Ishikawa (cell line): ENCODE data around the gene NRBF2.

Experiments
- CEBPB ChIP-seq: IDR thresholded peaks from 2 replicates; pipeline ENCODE4 v1.6.1; 2012
- CREB1 ChIP-seq: IDR thresholded peaks from 2 replicates; pipeline ENCODE4 v1.6.1; 2012; ENCODE audit warnings: low read depth
- EGR1 ChIP-seq: IDR thresholded peaks from 2 replicates; pipeline ENCODE4 v1.6.1; 2012
- EP300 ChIP-seq: IDR thresholded peaks from 2 replicates; pipeline ENCODE4 v1.6.1; 2012; ENCODE audit warnings: borderline replicate concordance
- FOXM1 ChIP-seq: IDR thresholded peaks from 2 replicates; pipeline ENCODE4 v1.6.1; 2012; ENCODE audit warnings: low read depth, borderline replicate concordance
- MAX ChIP-seq: IDR thresholded peaks from 2 replicates; pipeline ENCODE4 v1.6.1; 2012
- NFIC ChIP-seq: IDR thresholded peaks from 2 replicates; pipeline ENCODE4 v1.6.1; 2012
- RAD21 ChIP-seq: IDR thresholded peaks from 2 replicates; pipeline ENCODE4 v1.6.1; 2012; ENCODE audit warnings: low read depth
- REST ChIP-seq: IDR thresholded peaks from 2 replicates; pipeline ENCODE4 v1.6.1; 2012; ENCODE audit warnings: low read depth, mild to moderate bottlenecking
- TAF1 ChIP-seq: IDR thresholded peaks from 2 replicates; pipeline ENCODE4 v1.6.1; 2012; ENCODE audit warnings: low read depth, mild to moderate bottlenecking
- TCF12 ChIP-seq: IDR thresholded peaks from 2 replicates; pipeline ENCODE4 v1.6.1; 2012; ENCODE audit warnings: low read depth
- TEAD4 ChIP-seq: IDR thresholded peaks from 2 replicates; pipeline ENCODE4 v1.6.1; 2012
- USF1 ChIP-seq: IDR thresholded peaks from 2 replicates; pipeline ENCODE4 v1.6.1; 2012
- YY1 ChIP-seq: IDR thresholded peaks from 2 replicates; pipeline ENCODE4 v1.6.1; 2012; ENCODE audit warnings: low read depth
- ZBTB7A ChIP-seq: IDR thresholded peaks from 2 replicates; pipeline ENCODE4 v1.6.1; 2012; ENCODE audit warnings: low read depth

The NRBF2 gene

GRCh38 chr10:63166742-63167258 lies 33.7 kb downstream of the NRBF2 start:
- peak; percentile 68 for TF ChIP-seq RAD21
- no peak for TF ChIP-seq USF1

- TF ChIP-seq TCF12 (no peak), CREB1 (no peak), EGR1 (no peak), TEAD4 (no peak)
Measured at GRCh38 chr10:63168821-63169462, 35.8 kb downstream of the NRBF2 start.

GRCh38 chr10:63169624-63170023 lies 36.5 kb downstream of the NRBF2 start:
- TF ChIP-seq YY1 (no peak), TCF12 (no peak), FOXM1 (no peak), EGR1 (no peak), MAX (no peak), RAD21 (no peak), CEBPB (no peak), USF1 (no peak)

GRCh38 chr10:63171255-63171855 lies 38.2 kb downstream of the NRBF2 start:
- TF ChIP-seq NFIC: no peak
- TF ChIP-seq FOXM1: no peak

- TF ChIP-seq REST (no peak), RAD21 (no peak), TCF12 (no peak), ZBTB7A (no peak), YY1 (no peak), CREB1 (no peak), TEAD4 (no peak), EP300 (no peak), FOXM1 (no peak)
Measured at GRCh38 chr10:63171926-63172325, 38.8 kb downstream of the NRBF2 start.

- TF ChIP-seq TCF12 (no peak), USF1 (no peak), YY1 (no peak)
Measured at GRCh38 chr10:63173468-63174232, 40.5 kb downstream of the NRBF2 start.

GRCh38 chr10:63175534-63175933 lies 42.4 kb downstream of the NRBF2 start:
- TF ChIP-seq ZBTB7A (no peak), YY1 (no peak), REST (no peak), NFIC (no peak), TCF12 (no peak), EGR1 (no peak), FOXM1 (no peak), RAD21 (no peak), USF1 (no peak), TAF1 (no peak), CEBPB (no peak), TEAD4 (no peak), MAX (no peak)
